ENCODE data around the gene TXNDC12.
"Not testable (repeated sequence)": the region's sequence is repeated elsewhere in the genome, so short reads cannot be mapped to it uniquely, and the experiment has no call there.

TXNDC12 gene

GRCh38 chr1:52034050-52034384, 21.0 kb downstream of the TXNDC12 start:
- ChIA-PET POLR2A (no interaction called here), CTCF (interaction anchor here (1.0 kb wide), 1 partner anchor 137 kb away, joined by 3 read pairs; no protein-coding TSS in a partner anchor)
- DNase-seq (ENCODE audit: extremely low spot score), result no peak
- TF ChIP-seq, protein P1, sequence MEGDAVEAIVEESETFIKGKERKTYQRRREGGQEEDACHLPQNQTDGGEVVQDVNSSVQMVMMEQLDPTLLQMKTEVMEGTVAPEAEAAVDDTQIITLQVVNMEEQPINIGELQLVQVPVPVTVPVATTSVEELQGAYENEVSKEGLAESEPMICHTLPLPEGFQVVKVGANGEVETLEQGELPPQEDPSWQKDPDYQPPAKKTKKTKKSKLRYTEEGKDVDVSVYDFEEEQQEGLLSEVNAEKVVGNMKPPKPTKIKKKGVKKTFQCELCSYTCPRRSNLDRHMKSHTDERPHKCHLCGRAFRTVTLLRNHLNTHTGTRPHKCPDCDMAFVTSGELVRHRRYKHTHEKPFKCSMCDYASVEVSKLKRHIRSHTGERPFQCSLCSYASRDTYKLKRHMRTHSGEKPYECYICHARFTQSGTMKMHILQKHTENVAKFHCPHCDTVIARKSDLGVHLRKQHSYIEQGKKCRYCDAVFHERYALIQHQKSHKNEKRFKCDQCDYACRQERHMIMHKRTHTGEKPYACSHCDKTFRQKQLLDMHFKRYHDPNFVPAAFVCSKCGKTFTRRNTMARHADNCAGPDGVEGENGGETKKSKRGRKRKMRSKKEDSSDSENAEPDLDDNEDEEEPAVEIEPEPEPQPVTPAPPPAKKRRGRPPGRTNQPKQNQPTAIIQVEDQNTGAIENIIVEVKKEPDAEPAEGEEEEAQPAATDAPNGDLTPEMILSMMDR (IDR thresholded peaks at IDR 0.05; ENCODE audit: control extremely low read depth, extremely low read depth, low read depth, missing control alignments), result no peak

GRCh38 chr1:52033190-52034049, 21.6 kb downstream of the TXNDC12 start, which contains the start of gene KTI12:
Gene KTI12 (minus strand): TSS chr1:52033810. CDS start chr1:52033761, 49 bp downstream.
- TF ChIP-seq, protein P1 (IDR thresholded peaks at IDR 0.05; ENCODE audit: control extremely low read depth, extremely low read depth, low read depth, missing control alignments), result no peak
- peak; percentile 91 for DNase-seq (ENCODE audit: extremely low spot score)
- POLR2A ChIA-PET, result no interaction called here
- CTCF ChIA-PET, result interaction anchor here (1.0 kb wide), 1 partner anchor 137 kb away, joined by 3 read pairs; no protein-coding TSS in a partner anchor

GRCh38 chr1:52032785-52033131, 22.2 kb downstream of the TXNDC12 start:
- TF ChIP-seq, protein P1 (IDR thresholded peaks at IDR 0.05; ENCODE audit: control extremely low read depth, extremely low read depth, low read depth, missing control alignments), result no peak
- POLR2A ChIA-PET, result no interaction called here
- CTCF ChIA-PET, result interaction anchor here (1.0 to 1.3 kb wide), 2 partner anchors 13 to 136 kb away, joined by 3 to 4 read pairs; no protein-coding TSS in a partner anchor
- DNase-seq (ENCODE audit: extremely low spot score), result peak; percentile 38

DNA sequence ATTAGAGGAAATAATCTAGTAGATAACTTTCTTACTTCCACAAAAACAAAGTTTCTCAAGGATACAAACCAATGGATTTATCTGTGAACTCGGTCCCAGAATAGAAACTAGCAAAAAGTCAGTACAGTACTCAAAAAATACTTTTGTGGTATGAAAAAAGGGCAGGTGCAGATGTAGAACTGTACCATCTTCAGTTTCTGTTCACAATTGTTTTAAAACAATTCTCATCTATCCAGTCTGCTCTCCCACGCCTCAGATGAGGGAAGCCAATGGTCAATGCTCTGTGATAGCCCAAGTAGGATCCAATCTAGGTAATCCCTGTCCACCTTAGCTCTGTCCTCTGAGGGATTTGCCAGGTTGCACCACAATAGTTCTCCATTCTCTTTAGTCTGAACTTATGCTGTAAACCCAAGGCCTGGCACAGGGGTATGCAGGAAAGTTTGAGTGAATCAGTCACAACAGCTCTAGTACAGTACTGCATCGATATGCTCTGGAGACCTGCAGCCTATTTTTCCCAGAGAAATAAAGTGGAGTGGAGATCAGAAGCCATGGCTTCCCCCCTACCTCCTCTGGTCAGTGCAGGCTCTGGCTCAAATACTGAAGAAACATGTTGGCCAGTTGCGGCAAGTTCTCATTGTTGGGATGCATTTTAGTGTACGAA, 22.7 kb downstream of the TXNDC12 start:
- DNase-seq (ENCODE audit: extremely low spot score), result peak; percentile 35
- ChIA-PET POLR2A (interaction anchor here (0.6 kb wide), 1 partner anchor 29 kb away, joined by 3 read pairs; no protein-coding TSS in a partner anchor), CTCF (interaction anchor here (1.3 kb wide), 1 partner anchor 14 kb away, joined by 4 read pairs; no protein-coding TSS in a partner anchor)
- TF ChIP-seq, protein P1 (IDR thresholded peaks at IDR 0.05; ENCODE audit: control extremely low read depth, extremely low read depth, low read depth, missing control alignments), result no peak

GRCh38 chr1:52028839-52029238, 26.2 kb downstream of the TXNDC12 start:
- CTCF ChIA-PET, result interaction anchor here (1.1 to 1.9 kb wide), 3 partner anchors 23 to 42 kb away, joined by 3 to 6 read pairs (median 3); partner anchors contain the start of genes BTF3L4 and TXNDC12
- POLR2A ChIA-PET, result interaction anchor here (0.6 kb wide), 1 partner anchor 695 kb away, joined by 3 read pairs; no protein-coding TSS in a partner anchor
- DNase-seq (ENCODE audit: extremely low spot score), result not testable (repeated sequence)

DNA sequence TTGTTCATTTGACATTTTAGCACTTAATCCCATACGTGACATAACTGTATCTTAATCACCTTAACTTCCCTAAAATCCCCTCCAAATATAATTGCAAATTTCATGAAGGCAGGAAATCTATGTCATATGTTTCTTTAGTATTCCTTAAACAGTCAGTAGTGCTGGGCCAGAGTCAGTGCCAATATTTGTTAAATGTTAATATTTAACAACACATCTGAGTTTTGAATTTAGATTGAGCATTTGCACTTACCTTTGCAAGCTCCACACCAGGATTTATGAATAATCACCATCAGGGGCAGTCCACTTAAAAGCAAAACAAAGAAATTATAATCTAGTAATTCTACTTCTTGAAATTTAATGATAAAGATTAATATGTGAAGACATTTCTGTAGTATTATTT, 26.7 kb downstream of the TXNDC12 start:
- TF ChIP-seq, protein P1 (IDR thresholded peaks at IDR 0.05; ENCODE audit: control extremely low read depth, extremely low read depth, low read depth, missing control alignments), result no peak
- ChIA-PET POLR2A (interaction anchor here (0.6 kb wide), 1 partner anchor 696 kb away, joined by 3 read pairs; no protein-coding TSS in a partner anchor), CTCF (interaction anchor here (1.1 kb wide), 1 partner anchor 23 kb away, joined by 3 read pairs; no protein-coding TSS in a partner anchor)
- DNase-seq (ENCODE audit: extremely low spot score), result no peak
